HG03097 (cell line): ENCODE measurements around the gene PDZD7.

Source experiments
- ATAC-seq: cut with Tn5 transposase; IDR thresholded peaks from one replicate; pipeline ENCODE4 v1.9.1; 2021; ENCODE audit not compliant: unreplicated experiment, low FRiP score

Gene PDZD7

DNA sequence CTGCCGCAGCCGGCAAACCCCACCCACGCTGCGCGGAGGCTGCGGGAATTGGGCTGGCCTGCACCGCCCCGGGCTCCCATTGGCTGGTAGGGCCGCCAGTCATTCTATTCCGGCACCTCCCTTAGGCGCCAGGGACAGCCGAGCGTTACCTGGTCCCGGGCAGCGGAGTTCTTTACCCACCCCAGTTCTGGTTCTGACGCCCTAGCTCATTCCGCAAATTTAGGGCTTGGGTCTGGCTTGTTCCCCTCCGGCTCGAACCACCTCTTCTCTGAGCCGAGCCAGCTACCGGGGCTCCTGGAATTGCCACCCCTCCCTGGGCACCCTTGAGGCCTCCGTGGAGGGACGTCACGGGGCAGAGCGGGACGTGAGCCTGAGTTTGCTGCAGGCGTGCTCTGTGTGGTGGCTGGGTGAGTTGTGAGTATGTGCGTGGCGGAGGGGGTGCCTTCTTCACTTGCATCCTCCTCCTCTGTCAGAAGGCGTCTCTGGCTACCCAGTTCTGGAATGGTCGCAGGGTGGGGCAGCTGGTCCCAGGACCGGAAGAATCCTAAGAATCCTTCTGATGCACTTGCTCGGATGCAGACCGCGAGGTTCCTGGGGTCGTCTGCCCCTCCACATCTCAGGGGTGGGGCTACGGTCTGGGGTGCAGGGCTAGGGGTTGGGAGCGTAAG, at the start of gene PDZD7, which contains the start of gene SFXN3:
PDZD7 (minus strand) TSS at position 2 of the 668 bp plus-strand sequence. CDS start 910 bp downstream, outside the sequence.
SFXN3 (plus strand) TSS at position 107 of the 668 bp plus-strand sequence. CDS start 3,461 bp downstream, outside the sequence.
- ATAC-seq, result peak; percentile 83

DNA sequence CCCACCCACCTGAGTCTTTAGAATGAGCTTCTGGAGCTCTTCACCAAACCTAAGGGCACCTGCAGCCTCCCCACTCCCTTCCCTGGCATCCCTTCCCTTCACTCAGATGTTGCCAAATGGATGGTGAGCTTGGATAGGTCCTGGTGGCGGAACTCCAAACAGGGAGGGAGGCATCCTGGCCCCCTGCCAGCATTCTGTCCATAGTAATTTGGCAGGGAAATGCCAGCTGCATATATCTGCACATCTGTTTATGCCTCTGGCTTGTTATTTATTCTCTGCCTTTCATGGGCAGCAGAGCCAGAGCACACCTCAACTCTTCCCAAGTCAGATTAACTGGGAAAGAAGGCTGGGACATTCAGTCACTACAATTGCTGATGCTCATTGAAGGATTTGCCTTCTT, 48.9 kb upstream of the PDZD7 start:
- ATAC-seq, result no peak

DNA sequence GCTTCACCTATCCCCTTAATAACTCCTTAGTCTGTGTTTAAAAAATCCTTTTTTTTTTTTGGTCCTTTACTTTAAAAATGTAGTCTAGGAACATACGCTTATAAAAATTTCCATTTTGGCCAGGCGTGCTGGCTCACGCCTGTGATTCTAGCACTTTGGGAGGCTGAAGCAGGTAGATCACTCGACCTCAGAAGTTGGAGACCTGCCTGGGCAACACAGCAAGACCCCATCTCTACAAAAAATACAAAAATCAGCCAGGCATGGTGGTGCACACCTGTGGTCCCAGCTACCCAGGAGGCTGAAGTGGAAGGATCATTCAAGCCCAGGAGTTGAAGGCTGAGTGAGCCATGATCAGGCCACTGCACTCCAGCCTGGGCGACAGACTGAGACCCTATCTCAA, 45.7 kb upstream of the PDZD7 start:
- no peak for ATAC-seq

DNA sequence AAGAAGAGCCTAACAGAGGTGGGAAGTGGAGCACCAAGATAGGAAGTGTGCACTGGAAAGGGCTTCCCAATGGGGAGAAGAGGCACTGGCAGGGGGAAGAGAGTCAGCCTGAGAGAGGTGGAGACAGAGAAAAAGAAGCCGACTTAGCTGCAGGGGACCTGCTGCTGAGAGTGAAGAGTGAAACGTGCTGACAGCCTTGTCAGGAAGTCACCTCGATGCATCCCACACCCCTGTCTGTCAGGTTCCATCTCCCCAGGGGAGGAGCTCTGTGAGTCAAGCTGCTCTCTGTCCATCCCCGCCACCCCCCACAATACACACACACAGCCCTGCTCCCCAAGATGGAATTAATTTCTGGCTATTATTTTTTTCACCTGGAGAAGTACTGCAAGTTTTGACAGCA, 44.8 kb upstream of the PDZD7 start:
- no peak for ATAC-seq

DNA sequence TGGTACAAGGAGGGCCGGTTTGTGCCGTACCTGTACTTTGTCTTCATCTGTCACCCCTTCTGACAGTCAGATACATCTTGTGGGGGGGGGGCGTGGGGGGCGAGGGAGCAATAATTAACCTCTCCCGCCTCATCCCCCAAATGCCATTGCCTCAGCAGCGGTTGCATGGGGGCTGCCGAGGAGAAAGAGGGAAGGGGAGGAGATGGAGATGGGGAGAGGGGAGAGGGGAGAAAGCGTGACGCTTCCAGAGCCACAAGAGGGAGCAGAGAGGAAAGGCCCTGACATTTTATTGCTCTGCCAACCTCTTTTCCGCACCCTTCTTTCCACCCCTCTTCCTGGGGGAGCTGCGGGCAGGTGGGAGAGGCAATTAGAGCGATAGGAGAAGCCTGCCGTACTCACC, 42.7 kb upstream of the PDZD7 start:
- no peak for ATAC-seq

DNA sequence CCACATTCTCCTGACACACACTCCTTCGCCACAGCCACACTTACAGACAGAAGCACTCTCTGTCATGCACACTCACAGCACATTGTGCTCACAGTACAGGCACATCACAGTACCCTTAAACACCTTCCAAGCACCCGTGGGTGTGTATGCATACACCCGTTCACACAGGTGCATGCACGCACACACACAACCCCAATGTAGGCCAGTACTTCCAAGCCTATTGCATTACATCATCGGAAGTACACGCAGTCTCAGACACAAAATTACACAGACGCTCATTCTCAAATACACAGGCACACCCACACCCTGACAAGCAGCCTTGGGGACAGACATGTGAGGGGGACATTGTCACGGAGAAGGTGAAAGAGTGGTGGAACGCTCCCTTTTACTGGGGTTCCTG, 42.0 kb upstream of the PDZD7 start:
- no peak for ATAC-seq

DNA sequence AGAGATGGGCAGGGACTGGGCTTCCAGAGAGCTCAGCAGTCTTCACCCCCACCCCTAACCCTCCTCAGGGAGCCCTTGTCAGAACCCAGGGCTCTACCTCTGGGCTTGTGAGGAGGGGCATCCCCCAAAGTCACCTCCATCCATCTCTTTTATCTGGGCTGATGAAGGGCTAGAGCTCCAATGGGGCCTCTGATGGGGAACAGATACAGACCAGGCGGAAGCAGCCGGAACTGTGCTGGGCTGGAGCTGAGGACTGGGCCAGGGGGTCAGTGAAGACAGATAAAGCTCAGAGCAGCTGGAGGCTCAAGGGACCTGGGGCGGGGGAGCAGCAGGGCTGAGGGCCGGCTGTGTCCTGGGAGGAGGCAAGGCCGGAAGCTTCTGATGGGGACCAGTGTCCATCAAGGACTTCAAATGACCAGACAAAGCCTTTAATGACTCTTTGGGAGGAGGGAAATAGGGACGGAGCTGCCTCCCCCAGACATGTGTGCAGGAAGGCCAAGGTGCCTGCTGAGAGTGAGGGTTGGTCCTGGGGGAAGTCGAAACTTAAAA, 41.0 kb upstream of the PDZD7 start:
- ATAC-seq, result no peak

DNA sequence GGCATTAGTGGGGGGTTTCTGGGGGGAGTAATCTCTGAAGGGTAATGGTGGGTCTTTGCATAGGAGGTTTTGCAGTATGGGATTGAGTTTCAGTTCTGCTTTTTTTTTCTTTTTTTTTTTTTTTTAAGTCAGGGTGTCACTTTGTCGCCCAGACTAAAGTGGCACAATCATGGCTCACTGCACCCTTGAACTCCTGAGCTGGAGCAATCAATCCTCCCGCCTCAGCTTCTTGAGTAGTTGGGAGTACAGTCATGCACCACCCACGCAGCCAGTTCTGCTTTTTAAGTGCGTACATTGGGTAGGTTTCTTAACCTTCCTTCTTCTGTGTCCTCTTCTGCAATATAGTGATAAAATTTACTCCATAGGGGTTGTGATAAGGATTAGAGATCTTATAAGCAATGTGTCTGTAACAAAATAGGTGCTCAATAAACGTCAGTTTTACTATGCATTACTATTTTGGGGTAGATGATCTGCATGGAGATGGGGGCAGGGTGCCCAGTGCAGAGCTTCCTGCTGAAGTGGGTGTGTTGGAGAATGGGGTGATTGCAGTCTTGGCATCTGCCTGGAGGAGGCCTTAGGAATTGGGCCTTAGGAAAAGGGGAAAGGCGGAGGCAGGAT, 40.4 kb upstream of the PDZD7 start:
- ATAC-seq, result no peak

DNA sequence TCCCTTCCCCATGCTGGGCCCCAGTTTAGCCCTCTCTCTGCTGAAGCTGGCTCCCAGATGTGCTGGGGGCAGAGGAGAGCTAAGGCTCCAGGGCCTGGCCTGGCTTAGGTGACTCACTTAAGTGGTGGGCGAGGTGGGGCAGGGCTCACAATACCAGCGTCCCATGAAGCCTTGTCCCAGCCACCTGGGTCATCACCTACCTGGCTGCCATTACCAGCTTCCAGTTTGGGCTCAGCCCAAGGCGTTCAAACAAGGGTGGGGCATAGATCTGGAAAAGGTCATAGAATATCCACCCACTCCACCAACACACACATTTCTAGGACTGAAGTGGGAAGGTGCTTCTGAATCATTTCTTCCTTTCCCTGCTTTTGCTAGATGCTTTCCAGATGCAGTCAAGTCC, 39.2 kb upstream of the PDZD7 start:
- no peak for ATAC-seq

DNA sequence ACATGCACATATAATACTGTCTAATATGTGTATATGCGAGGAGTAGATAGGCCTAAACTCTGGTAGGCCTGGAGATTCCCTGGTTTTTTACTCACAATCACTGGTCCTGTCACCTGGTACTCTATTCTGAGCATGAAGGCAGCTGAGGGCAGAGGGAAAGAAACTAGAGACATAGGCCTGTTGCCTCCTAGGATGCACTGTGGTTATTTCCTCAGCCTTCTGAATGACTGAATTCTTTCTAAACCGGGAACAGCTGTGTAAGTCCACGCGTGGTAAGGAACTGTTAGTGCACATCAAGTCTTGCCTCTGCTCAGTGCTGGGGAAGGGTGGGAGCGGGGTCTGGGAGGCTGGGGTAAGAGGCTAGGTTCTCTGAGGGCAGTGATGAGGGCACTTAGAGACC, 38.5 kb upstream of the PDZD7 start:
- ATAC-seq, result no peak

DNA sequence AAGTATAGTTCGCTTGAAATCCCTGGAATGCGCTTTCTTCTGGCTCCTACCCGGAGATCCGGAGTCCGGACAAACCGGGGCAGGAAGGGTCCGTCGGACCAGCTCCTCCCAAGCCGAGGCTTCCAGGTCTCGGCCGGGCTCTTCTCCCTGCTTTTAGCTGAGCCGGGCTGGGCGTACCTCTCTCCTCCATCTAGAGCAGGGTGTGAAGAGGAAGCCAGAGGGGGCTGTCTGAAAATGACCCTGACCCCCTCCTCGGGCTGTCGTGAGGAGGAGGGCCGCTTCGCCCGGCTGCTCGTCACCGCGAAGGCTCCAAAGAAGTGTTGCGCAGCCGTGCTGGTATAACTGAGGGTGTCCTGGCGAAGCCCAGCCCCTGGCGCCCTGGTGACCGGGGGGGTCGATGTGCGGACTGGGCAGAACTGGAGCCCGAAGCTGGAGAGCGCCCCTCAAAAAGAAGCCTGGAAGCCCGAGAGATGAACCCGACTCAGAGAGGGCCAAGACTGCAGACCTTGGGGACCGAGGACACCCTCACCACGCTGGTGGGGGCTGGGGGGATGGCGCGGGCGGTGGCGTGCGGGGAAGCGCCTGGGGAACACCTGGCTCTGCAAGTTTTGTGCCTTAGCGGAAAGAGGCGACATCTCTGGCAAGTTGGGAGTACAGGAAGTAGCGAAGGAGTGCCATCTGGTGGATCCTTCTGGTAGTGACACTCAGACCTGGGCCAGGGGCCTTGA, 36.6 kb upstream of the PDZD7 start:
- peak; percentile 31 for ATAC-seq

DNA sequence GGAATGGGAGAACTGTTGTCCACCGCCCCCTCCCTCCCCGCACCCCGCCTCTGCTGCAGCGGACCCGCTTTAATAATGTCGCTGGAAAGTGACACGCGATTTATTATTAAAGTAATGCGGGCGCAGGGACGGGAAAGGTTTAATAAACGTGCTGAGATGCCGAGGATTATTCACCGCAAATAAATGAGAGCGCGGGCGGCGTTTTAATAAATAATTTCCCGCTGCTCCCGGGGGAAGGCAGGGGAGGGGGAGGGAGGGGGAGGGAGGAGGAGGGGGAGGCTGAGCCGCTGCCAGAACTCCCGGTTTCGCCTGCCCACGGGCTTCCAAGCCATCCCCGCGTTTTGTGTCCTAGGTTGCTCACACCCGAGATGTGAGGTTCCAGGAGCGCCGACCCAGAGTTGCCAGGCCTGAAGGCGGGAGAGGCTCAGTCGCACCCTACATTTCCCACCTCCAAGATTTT, 36.0 kb upstream of the PDZD7 start:
- ATAC-seq, result no peak

DNA sequence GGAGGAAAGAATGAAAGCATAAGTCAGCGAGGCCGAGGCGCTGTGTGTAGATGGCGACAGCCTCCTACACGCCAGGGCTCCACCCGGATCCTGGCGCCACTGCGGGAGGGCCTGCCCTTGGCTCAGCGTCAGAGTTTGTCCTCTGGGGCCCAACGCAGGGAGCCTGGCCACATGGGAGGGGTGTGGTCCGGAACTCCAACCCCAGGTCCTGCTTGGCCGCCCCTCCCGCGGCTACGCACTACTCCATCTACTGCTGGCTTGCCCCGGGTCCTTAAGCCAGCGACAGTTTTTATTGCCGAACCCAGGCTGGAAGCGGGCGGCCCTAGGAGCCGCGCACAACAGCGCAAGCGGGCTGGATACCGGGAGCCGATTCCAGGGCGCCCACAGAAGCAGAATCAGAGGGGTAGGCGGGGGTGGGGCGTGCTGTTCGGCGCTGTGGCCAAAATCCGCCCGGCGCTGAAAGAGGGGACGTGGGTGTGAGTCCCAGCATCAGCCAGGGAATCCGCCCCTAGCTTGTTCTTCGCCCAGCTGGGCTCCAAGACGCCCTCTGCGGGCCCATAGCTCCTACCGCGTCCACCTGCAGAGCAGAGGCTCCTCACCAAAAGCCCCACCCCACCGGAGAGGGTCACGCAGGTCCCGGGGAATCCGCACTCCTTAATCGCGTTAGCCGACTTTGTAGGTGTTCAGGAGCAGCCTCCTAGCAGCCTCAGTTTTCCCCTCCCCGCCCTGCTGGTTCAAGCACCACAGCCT, 35.4 kb upstream of the PDZD7 start:
- no peak for ATAC-seq

DNA sequence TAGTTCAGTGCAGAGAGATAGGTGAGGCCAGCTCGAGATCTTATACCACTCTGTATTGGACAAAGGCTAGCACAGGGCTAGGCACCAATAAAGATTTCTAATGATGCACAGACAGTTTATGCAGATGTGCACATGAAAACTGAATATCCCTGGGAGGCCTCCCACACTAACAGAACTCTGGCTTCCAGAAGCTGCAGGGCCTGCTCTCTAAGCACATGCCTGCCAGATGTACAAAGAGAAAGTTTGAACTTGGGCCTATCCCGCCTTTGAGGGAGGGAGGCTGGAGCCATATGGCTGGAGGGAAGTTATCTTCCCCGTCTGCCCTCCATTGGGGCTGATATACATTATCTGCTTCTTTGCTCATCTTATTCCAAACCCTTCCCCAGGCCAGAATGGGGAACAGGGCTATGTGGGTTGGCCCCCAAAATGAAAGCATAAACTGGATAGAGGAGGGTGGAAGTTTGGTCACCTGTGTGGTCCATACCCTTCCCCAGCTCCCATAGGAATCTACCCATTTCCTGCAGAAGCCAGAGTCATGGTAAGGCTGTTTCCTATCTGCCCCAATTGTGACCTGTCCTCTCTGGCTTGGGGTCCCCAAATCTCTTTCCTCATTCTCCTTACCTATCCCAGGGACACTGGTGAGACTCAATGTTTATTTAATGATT, 34.7 kb upstream of the PDZD7 start:
- no peak for ATAC-seq

DNA sequence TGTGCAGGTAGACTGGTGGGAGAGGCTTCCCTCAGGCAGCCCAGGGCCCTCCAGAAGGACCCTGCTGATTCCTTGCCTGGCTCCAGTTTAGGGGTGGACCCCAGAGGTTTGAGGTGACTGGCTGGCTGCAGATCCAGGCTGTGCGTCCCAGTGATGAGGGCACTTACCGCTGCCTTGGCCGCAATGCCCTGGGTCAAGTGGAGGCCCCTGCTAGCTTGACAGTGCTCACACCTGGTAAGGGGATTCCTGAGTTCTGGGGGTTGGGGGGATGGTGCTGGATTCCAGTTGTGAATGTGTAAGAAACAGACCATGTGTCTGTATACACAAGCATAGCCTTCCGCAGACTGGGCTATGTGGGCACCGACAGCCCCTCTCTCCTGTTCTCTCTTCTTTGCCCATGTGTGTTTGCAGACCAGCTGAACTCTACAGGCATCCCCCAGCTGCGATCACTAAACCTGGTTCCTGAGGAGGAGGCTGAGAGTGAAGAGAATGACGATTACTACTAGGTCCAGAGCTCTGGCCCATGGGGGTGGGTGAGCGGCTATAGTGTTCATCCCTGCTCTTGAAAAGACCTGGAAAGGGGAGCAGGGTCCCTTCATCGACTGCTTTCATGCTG, 33.6 kb upstream of the PDZD7 start:
- ATAC-seq, result no peak

DNA sequence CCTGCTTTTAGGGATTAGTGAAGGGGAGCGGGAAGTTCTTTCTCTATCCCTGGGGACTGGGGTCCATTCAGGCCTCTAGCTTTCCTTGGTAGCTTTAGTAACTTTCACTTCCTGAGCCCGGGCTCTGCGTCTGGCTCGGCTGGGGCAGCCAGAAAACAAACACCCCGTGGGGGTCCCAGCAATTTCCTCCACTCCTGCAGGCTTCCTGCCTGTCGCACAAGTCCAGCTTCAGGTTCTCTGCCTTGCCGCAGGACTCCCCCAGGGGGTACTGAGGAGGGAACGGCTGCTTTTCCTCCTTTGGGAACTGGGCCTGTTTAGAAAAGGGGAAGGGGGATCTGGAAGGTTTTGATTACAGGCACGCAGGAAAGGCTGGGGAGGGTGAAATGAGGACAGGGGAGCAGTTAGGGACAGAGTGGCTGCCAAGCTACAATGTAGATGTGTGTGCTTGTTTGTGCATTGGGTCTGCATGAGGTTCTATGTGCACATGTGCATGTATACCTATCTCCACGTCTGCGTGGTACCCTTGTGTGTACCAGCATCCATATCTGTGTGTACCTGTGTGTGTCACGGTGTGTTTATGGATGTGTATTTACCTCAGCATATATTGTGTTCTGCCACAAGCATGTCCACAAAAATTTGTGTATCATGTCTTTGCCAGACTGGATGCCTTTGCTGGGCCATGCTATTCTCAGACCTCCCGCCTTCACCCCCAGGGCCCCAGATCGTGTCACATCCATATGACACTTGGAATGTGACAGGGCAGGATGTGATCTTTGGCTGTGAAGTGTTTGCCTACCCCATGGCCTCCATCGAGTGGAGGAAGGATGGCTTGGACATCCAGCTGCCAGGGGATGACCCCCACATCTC, 32.9 kb upstream of the PDZD7 start:
- ATAC-seq, result no peak

DNA sequence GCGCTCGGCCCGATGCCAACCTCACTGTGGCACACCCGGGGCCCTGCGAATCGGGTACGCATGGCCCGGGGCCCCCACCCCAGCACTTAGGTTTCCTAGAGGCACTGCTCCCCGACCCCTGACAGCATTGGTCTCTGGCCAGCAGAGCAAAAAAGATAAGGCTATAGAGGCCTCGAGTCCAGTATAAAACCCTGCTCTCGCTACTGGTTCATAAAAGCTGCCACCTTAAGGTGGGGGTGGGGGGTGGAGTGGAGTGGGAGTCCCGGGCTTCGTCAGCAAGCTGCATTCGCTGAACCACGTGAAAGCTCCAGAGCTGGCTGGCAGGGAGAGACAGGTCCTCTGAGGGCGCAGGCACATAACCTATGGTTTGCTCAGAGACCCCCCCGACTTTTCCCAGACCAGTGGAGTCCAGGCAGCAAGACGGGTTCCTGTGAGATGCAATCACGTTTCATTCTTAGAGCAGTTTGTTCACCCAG, 32.2 kb upstream of the PDZD7 start:
- no peak for ATAC-seq

DNA sequence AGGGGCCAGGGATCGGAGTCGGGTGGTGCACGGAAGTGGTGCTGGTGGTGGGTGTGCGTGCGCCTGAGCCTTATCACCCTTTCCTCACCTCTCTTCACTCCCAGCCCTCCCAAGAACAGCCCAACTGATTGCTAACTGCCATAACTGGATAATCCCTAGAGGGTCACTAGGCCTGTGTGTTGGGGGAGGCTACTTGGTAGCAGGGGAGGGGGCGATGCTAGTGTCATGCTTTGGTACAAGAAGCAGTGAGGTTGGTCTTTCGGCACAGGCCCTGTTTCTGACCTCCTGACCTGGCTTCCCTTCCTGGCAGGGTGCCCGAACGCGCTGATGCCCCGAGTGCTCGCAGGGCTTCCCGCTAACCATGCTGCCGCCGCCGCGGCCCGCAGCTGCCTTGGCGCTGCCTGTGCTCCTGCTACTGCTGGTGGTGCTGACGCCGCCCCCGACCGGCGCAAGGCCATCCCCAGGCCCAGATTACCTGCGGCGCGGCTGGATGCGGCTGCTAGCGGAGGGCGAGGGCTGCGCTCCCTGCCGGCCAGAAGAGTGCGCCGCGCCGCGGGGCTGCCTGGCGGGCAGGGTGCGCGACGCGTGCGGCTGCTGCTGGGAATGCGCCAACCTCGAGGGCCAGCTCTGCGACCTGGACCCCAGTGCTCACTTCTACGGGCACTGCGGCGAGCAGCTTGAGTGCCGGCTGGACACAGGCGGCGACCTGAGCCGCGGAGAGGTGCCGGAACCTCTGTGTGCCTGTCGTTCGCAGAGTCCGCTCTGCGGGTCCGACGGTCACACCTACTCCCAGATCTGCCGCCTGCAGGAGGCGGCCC, 31.5 kb upstream of the PDZD7 start:
- no peak for ATAC-seq
